GM21367 (cell line): ENCODE results near the gene KDM2B.
A peak's percentile ranks its signal among the peaks of the same experiment; 100 is the strongest.

Experiments used
- ATAC-seq: cut with Tn5 transposase; IDR thresholded peaks from one replicate; pipeline ENCODE4 v1.9.1; 2021; ENCODE audit not compliant: unreplicated experiment

Gene KDM2B

DNA sequence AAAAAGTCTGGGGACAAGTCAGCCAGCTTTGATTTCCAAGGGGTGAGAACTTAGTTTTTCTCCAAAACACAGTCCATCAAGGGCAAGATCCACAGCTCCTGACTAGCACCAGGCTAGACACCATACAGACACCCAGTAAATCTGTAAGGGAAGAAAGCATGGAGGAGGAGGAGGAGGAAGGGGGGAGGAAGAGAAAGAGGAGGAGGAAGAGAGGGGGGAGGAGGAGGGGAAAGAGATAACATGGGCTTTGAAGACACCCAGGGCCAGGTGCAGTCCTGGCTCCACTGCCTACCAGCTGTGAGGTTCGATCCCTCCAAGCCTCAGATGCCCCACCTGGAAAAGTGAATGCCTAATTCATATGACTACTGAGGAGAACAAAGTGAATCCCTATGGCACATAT, 18.3 kb downstream of the KDM2B start:
- ATAC-seq, result no peak

DNA sequence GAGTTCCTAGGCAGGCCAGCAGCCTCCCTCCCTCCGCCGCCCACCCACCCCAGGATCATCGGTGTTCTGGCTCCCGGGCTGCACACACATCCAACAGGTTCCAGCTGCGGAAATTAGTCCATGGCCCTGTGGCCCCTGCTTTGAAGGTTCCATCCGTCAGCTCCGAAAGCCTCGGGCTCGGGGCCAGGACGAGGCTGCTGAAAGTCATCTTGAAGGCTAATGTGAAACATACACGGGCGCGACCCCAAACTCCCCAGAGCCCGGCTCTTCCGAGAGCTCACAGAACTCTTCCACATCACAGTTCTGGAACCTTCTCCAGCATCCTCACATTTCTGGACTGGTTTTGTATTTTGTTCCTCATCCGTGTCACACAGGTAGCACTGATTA, 19.8 kb downstream of the KDM2B start:
- no peak for ATAC-seq

DNA sequence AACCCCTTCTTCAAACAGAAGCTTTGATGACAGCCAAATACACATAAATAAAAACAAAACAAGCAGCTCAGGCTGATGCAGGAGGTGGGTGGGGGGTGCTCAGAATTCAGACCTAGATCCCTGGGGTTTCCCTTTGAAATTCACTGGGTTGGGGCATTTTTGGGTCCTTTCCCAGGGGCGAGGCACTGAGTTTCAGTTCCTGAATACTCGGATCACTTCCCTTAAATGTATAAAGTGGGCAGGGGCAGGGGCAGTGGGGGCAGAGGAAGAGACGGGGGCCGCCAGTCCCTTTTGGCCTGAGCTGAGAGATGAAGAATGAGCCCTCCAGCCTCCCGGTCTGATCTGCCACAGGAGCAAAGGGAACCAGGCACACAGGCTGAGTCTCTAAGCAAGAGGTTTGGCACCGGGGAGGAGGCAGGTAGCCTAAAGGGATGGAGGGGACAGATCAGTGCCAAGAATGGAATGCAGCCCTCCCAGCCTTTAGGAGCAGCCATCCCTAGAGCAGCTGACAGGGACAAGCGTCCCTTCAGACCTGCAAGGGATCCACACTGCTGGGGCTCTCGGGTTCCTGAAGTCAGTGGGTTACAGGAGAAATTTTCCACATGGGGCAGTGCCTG, 20.3 kb downstream of the KDM2B start:
- ATAC-seq, result no peak

DNA sequence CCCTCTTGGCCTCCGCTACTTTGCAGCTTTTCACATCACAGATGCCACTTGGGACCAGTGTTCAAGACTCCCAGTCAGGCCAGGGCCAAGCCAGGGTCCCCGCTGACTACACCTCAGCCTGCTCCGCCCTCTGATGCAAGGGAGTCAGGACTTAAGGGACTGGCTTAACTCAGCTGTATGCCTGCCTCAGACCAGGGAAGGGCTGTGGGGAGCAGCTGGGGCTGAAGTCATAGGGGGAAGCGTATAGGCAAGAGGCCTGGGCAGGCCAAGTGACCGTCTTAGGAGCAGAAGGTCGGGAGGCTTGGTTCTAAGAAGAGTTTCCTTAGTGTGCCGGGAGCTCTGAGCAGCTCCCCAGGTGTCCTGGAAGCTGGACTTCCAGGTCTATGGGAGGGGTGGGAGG, 21.9 kb downstream of the KDM2B start:
- no peak for ATAC-seq

DNA sequence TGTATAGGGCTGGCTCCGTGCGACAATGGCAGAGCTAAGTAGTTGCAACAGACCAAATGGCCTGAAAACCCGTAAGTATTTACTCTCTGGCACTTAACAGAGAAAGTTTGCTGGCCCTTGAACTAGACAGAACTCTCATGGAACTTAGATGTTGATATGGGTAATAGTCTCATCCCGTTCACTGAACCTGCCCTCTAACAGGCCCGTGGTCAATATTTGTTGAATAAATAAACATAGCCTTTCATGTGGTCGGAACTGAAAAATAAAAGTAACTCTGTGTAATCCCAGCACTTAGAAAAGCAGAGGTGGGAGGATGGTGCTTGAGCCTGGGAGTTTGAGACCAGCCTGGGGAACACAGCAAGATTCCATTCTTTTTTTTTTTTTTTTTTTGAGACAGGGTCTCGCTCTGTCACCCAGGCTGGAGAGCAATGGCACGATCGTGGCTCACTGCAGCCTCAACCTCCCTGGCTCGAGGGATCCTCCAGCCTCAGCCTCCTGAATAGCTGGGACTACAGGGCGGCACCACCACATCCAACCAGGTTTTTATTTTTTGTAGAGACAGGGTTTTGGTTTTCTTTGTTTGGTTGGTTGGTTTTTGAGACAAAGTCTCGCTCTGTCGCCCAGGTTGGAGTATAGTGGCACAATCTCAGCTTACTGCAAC, 29.7 kb downstream of the KDM2B start:
- no peak for ATAC-seq

DNA sequence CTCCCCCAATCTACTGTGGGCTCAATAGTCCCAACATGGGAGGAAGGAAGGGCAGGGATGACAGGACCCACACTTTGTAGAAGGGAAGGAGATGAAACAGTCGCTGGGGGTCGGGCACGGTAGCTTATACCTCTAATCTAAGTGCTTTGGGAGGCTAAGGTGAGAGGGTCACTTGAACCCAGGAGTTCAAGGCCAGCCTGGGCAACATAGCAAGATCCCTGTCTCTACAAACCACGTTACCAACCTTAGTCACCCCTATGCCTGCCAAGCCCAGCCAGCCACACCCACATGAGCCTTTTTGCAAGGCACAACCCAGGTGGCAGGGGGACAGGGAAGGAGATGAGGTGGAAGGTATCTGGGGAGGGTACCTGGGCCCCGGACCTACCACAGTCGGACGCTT, 31.7 kb downstream of the KDM2B start:
- ATAC-seq, result no peak

DNA sequence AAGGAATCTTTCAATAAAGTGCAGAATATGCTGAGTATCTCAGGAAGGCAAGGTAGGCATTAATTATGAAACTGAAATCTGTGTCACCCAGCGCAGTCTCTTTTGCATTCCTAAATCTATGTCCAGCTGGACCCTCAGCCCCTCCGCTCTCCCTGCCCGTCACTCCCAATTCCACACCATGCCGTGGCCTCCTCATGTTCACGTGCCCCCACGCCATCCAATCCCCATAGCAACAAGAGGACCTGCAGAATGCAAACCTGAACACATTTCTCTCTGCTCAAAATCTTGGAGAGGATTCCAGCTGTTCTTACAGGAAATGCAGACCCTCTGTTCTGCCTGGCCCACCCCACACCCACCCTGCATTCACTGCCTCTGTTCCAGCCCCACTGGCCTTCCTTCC, 35.3 kb downstream of the KDM2B start:
- no peak for ATAC-seq

DNA sequence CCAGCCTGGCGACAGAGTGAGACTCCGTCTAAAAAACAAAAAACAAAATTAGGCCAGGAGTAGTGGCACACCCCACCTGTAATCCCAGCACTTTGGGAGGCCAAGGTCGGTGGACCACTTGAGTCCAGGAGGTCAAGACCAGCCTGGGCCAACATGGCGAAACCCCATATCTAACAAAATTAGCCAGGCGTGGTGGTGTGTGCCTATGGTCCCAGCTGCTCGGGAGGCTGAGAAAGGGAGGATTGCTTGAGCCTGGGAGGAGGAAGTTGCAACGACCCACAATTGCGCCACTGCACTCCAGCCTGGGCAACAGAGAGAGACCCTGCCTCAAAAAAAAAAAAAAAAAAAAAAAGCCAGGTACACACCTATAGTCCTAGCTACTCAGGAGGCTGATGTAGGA, 37.0 kb downstream of the KDM2B start:
- no peak for ATAC-seq

DNA sequence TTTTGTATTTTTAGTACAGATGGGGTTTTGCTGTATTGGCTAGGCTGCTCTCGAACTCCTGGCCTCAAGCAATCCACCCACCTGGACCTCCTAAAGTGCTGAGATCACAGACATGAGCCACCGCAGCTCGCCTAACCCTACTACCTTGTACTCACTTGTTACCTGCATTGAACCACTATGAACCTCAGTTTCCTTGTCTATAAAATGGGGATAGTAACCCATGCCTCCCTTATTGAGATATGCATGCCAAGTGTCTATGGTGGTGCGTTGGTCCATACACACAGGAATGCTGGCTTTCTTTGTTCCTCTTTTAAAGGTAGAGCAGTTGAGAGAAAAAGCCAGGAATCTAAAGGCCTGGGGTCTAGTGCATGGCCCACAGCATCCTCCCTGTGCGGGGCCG, 40.9 kb downstream of the KDM2B start:
- no peak for ATAC-seq

DNA sequence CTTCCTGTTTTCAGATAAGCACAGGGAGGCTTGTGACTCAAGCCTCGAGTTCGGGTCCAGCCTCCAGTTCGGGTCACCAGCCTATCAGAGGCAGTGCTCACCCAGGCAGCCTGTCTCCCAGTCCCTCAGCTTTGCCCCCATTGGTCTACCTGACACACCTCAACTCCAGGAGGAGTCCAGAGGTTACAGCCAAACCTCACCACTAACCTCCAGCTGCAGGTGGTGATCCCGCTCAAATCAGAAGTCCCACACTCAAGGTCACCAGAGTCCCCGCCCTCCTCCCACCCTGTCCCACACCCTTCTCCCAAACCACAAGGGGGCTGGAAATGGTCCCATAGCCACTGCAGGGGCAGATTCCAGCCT, 42.1 kb downstream of the KDM2B start:
- ATAC-seq, result no peak

DNA sequence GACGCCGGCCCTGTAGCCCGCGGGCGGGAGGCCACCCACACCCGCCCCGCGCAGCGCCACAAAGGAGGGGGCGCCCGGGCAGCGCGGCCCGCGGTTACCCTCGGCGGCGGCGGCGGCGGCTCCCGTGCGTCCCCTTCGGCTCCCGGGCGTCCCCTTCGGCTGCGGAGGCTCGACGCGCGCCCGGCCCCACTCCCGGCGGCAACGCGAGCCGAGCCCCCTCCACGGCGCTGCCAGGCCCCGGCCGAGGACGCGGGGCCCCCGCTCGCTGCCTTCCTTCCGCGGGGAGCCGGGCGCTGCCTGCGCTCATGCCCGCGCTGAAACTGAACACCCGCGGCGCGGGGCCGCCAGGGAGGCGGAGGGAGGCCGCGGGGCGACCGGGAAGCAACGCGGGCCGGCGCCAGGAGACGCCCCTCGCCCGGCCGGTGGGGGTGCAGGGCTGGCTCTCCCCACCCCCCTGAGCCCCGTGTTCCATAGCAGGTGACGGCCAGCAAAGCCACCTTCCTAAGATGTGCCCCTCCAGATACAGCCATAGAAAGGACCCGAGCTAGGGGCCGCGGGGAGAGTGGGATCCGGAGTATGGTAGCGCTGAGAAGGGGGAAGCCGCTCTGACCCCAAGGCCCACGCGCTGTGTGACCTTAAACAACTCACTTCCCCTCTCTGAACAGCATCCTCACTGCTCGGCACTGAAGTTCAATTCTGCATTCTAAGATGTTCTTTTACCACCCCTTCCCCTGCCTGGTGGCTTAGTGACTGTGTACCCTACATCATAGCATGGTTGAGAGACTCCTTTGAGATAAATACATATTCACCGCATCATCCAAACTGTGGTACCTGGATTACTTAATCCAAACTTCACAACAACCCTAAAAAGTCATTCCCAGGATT, 42.8 kb downstream of the KDM2B start:
- ATAC-seq, result peak; percentile 7

DNA sequence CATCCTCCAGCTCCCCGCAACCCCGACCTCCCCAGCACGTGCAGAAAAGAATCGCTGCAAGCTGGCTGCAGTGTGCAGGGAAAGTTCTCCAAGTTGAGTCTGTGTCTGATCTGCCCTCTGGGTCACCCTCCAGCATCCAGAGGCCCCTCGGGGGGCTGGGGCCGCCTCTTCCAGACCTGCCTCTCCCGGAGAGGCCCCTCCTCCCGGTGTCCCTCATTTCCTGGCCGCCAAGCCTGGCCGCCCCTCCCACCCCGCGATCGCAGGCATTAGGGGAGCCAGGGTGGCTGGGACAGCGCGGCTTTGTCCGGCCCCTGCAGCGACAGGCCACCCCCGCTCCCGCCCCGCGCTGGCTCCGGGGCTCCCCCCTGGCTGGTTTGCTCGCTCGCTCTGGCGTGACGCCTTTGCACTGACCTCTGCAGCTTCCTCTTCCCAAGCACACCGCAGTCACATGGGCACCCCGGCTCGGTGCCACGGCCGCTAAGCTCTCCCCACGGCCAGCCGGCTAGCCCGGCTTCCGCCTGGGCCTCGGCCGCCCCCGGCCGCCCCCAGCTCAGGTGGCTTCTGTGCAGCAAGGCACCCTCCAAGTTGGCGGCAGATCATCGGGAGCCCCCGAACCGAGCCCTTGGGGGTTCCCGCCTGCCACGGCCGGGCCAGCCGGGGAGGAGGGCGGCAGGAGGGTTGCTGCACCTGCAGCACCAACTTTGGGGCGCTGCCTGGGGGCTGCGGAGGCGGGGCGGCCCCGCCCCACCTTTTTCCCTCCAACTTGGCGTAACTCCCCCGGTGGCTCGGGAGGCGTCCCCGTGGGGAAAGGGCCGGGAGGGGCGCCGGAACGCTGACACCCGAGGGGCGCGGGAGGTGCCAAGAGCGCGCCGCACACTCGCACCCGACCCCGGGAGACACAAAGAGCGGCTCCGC, 43.7 kb downstream of the KDM2B start:
- ATAC-seq, result peak; percentile 50

DNA sequence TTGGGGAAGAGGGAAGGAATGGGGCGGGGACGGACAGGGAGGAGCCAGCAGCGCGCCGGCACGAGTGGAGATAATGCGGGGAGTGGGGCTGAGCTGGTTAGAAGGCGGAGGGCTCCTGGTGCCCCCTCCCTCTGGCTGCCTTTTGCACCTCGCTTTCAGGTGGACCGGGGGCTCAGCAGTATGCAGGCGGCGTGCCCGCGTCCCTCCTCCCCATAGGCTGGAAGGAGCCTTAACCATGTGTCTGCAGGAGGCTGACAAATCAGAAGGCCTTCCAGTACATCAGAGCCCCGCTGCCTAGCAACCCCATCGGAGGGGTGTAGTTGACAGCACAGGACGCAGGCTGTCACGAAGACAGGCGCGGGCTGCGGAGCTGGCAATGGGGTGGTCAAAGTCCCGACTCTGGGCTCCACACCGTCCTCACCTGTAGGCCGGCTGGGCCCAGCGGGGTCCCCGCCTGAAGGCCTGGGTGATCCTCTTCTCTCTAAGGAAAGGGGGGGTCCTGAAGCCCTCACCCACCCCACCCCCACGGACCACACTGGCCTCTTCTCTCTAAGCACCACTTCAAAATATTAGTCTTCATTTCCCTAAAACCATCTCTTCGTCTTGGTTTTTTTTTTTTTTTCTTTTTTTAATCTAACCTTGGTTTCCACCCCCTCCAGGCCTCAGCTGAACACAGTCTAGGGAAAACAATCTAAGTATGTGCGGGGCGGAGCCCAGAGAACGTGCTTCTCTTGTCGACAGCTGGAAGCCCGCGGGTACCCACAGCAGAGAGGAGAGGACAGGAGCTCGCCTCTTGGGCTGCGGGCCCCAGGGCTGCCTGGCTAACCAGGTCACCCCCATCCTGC, 44.5 kb downstream of the KDM2B start:
- ATAC-seq, result peak; percentile 36

DNA sequence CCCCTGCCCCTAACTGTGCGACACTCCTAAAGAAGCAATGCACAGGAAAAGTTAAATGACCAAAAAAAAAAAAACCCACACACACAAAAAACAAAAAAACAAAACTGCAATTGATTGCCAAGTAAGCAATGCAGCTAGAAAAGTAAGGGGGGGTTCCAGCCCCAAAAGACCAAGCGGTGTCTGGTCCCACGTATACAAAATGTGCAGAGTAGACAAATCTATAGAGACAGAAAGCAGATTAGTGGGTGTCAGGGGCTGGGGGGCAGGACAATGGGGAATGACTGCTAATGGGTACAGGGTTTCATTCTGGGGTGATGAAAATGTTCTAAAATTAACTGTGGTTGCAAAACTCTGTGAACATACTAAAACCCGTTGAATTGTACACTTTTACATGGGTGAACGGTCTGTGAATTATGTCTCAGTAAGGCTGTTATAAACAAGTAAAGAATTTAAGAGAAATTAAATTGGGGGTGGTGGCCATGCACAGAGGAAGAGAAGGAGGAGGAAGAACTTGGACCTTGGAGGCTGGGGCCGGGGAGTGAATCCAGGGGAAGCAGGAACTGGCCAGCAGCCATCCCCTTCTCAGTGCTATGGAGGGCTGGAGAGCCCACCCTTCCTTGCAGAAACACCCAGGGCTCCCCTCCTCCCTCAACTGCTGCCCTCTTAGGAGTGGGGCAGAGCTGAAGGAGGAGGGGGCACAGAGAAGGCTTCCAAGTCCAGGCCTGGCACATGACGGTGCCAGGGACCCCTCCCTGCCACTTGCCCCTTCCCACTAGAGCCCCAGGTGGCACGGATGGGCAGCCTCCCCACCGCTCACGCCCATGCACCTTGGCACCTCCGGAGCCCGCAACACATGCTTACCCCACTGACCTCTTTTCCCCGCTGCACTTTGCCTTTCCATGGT, 45.4 kb downstream of the KDM2B start:
- ATAC-seq, result no peak

DNA sequence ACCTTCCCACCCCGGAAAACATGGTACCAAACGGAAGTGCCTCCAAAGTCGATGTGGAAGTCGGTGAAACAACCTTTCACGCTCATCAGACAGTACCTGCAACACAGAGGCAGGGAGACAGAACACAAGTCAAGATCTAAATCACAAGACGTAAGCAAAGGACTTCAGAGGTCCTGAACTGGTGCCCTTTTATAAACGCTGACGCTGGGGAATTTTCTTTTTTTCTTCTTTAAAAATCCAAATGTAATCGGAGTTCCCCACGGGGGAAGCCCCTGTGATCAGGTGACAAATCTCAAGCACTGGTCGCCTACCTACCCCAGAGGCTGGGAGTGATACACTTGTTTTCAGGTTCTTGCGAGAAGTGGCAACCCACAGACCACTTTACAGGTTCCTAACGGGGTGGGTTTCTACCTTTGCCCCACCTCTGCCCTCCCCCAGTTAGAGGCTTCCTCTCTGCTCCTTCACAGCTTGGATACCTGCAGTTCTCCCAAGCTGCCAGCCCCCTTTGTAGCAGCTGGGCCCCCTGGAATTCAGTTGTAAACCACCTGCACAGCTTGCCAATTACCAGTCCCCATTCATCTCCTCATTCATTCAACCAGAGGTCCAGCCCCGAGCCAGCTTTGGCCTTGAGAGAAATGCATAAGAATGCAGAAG, 46.2 kb downstream of the KDM2B start:
- no peak for ATAC-seq

DNA sequence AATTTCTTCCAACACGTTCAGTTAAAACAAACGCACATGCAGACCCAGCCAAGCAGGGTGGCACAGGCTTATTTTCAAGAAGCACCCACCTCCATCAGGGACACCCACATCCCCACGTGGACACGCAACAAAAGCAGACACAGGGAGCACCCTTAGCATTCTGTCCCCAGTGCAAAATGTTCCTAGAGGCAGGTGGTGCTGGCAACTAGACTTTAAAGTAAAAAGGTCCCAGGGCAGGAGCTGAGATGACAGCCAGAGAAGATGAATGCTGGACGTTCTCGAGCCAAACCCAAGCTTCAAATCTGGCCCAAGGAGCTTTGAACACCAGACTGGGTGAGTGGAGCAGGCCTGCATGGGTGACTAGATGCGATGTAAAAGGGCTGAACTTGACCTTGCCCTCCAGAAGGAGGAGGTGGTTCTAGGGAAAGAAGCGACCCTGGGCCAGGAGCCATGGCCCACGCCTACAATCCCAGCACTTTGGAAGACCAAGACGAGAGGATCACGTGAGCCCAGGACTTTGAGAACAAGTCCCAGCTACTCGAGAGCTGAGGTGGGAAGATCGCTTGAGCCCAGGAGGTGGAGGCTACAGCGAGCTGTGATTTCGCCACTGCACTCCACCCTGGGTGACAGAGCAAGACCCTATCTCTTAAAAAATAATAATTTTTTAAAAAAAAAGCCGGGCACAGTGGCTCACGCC, 47.3 kb downstream of the KDM2B start:
- ATAC-seq, result no peak

DNA sequence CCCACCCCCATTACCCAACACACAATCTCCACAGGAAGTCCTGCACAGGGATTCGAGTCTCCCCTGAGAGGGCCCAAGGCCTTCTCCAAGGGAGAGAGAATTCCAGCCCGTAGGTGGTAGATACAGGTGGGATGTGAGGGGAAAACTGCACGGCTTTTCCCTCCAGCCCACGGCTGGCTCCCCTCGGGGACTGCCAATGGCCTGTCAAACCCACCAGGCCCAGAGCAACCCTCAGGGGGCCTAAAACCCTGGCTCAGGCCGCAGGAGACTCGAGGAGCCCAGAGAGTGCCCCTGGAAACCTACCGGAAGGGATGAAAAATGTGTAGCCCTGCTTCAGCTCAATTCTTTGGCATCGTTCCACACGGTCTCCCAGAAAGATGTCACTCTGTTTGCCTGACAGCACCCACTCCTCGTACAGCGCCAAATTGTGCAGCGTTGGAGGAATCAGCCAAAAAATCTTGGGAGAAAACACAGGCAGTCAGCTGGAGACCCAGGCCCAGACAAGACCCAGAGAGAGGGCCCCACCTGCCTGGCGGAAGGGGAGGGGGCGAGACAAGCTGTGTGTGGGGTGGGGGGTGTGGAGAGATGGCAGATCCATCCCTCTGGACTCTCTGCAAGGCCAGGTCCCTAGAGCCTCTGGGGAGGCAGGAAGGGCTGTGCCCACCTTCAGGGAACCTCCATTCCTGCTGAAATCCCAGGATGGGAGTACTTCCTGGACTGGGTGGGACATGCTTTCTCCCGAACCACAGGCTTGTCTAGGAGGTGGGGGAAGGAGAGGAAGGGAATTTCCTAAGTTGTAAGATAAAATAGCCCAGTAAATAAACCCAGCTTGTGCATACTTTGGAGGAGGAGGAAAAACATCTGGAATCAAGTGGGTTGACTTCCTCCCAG, 48.1 kb downstream of the KDM2B start:
- no peak for ATAC-seq
